VCaP (cell line): Measurements from ENCODE around the gene HTR1A.

Experiments used
- H3K27ac ChIP-seq: fragments of 450-650 bp; 2 replicates; pipeline ENCODE4 v1.5.1; 2017
- TF ChIP-seq, protein P1 (sequence below): fragments of 450-650 bp; conservative IDR thresholded peaks from 2 replicates; pipeline ENCODE4 v1.5.1; 2017; ENCODE audit warnings: mild to moderate bottlenecking, moderate library complexity

HTR1A gene

DNA sequence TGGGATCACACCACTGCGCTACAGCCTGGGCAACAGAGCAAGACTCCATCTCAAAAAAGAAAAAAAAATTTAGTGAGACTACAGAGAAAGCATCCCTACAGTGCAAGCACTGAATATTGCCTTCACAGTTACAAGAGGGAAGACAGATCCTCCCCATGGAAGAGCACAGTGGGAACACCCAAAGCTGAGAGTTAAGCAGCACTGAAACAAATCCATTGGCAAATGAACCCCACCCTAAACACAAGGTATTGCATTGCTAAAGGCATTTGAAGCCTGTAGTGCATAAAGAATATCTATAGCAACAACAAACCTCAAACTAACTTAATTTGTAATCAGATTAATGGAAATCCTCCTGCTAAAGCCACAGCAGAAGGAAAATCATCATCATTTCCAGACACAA is 27.1 kb downstream of the HTR1A start:
- TF ChIP-seq, protein P1, sequence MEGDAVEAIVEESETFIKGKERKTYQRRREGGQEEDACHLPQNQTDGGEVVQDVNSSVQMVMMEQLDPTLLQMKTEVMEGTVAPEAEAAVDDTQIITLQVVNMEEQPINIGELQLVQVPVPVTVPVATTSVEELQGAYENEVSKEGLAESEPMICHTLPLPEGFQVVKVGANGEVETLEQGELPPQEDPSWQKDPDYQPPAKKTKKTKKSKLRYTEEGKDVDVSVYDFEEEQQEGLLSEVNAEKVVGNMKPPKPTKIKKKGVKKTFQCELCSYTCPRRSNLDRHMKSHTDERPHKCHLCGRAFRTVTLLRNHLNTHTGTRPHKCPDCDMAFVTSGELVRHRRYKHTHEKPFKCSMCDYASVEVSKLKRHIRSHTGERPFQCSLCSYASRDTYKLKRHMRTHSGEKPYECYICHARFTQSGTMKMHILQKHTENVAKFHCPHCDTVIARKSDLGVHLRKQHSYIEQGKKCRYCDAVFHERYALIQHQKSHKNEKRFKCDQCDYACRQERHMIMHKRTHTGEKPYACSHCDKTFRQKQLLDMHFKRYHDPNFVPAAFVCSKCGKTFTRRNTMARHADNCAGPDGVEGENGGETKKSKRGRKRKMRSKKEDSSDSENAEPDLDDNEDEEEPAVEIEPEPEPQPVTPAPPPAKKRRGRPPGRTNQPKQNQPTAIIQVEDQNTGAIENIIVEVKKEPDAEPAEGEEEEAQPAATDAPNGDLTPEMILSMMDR: no peak
- H3K27ac ChIP-seq: no peak overlapping the region

DNA sequence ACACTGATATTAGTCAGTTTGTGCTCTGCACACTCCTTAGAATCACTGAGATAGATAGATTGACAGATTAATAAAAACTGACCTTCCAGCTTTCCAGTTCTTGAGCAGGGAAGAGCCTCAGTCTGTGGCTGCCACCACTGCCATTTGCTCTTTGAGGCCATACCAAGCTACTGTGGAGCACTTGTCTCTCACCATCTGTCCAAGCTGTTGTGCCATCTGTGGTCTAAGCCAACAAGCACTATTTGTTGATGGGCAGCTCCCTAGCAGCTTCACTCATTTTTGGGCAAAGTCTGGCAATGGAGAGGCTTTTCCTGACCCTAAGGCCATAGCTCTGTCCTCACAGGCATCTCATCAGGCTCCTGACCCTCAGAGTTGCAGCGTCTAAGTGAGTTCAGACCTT is 30.4 kb downstream of the HTR1A start:
- TF ChIP-seq, protein P1: no peak
- no peak overlapping the region for H3K27ac ChIP-seq

DNA sequence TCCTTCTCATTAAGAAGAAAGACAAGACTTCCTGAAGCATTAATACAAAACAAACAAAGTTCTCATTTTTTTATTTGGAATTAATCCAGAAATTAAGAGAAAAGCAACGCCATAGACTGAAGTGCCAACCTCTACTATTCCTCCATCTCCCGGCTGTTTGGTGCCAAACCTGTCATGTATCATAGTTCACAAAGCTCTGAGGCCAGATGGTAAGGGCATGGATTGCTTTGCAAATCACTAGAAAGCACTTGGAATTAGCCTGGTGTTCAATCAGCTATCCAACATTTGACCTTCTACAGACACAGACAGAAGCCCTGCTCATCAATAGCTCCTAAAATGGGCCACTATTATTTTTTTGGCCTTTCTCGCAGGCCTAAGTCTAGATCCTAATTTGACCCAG is 33.8 kb downstream of the HTR1A start:
- H3K27ac ChIP-seq: no peak overlapping the region
- TF ChIP-seq, protein P1: no peak

DNA sequence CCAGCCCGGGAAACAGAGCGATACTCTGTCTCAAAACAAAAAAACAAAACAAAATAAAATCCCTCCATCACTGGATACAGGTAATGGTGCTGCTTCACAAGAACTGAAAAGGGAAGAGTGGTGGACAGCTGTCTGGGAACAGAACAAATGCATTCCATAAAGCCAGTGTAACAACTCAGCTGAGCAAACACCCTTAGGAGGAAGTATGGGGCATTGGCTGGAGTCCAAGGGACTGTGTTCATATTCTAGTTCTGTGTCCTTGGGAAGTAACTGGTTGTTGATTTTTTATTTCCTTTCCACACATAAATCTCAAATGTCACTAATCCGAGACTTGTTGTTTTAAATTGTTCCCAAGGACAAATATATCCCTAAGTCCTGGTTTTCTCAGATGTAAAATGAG is 38.3 kb downstream of the HTR1A start:
- H3K27ac ChIP-seq: no peak overlapping the region; the same call in 1 of the 2 replicates
- TF ChIP-seq, protein P1: no peak

DNA sequence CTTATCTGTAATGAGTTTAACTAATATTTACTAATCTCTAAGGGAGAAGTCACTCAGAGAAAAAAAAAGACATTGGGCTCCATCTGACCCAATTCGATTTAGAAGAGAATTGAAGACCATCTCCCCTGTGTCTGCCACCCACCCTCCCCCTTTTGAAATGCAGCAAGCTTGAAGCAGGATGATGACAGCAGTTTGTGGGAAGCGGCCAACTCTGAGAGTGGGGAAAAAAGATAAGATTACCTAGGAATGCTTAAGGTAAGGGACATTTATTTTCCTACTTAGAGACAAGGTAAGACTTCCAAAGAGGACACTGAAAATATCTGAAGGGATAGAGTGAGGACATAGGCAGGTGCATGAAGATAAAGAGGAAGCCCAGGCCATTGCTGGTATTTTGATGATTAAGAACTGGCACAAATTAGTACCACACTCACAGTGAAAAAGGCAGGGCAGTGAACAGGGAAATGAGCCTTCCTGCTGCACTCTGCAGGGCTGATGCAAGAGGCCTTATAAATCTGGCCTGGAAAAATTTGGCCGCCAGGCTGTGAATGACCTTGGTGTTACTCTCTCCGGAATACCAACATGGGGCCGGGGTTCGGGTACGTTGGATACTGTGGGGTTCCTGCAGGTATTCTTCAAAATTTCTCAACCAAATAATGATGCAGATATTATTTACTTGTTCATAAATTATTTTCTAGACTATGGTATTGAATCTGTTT is 42.3 kb downstream of the HTR1A start:
- TF ChIP-seq, protein P1: no peak
- H3K27ac ChIP-seq: no peak overlapping the region

DNA sequence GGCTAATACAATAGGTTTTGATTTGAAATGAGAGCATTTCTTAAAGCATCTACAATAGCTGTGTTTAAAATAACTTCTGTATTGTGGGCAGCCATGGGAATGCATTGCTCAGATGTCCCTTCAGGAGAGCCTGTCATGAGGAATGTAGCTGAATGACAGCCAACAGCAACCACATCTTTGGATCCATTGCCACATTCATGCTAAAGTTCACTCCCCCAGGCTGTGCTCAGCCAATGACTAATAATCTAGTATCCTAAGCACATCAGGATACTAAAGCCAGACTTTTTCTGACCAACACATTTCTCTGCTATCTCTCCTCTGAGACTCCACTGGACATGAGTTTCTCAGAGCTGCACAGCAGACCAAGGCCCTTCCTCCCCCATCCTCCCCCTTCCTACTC is 45.5 kb downstream of the HTR1A start:
- TF ChIP-seq, protein P1: no peak
- H3K27ac ChIP-seq: no peak overlapping the region

DNA sequence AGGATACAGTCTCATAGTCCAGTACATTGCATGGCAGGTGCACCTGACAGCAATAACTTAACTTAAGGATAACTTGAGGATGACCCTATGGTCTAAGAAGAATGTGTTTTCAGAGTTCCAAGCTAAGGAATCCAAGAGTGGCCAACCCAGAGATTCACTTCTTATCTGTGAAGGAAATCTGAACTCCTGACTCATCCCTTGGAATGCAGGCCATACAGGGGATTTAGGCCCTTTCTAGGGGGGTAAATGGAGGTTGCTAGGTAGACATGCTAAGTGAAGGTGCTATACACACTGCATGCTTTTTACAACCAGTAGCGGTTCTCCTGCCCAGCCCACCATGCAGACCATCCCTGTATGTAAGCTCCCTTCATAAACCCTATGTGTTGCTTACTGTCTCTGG is 50.4 kb downstream of the HTR1A start:
- TF ChIP-seq, protein P1: no peak
- H3K27ac ChIP-seq: no peak overlapping the region
